Left lung (tissue), 10 donors: ENCODE measurements around the gene LRMDA. TPM values are rescaled to one million over a fixed set of nuclear protein-coding genes. Genes with fewer than 3 reads are reported as not detected.
A peak's percentile ranks its signal among the peaks of the same experiment; 100 is the strongest.

ENCODE experiments used
- ATAC-seq: fragments of 200-7000 bp; cut with Tn5 transposase; one replicate; pipeline ENCODE4 v1.9.1; 2020; ENCODE audit warnings: moderate library complexity
- DNase-seq, 4 donors: peaks; one replicate each; pipeline ENCODE4 v3.0.0-alpha.2; 2013 to 2020
- H3K27ac ChIP-seq, 2 donors: fragments of 200-600 bp; sonication (generic) in 1 of 2; one replicate each; pipeline versions ENCODE4 v1.5.0 to v1.8.0; 2020 to 2021
- H3K27me3 ChIP-seq, 2 donors: fragments of 200-600 bp; sonication (generic) in 1 of 2; one replicate each; pipeline versions ENCODE4 v1.5.0 to v1.8.0; 2020 to 2021
- H3K36me3 ChIP-seq, 2 donors: fragments of 200-600 bp; sonication (generic) in 1 of 2; one replicate each; pipeline versions ENCODE4 v1.5.0 to v1.8.0; 2020 to 2021
- H3K4me1 ChIP-seq, 2 donors: fragments of 200-600 bp; one replicate each; pipeline ENCODE4 v1.8.0; 2021
- H3K4me3 ChIP-seq, 2 donors: fragments of 200-600 bp; sonication (generic) in 1 of 2; one replicate each; pipeline versions ENCODE4 v1.5.0 to v1.8.0; 2020 to 2021; ENCODE audit warnings: mild to moderate bottlenecking in 1 of 2
- H3K9me3 ChIP-seq, 2 donors: fragments of 200-600 bp; sonication (generic) in 1 of 2; one replicate each; pipeline versions ENCODE4 v1.5.0 to v1.8.0; 2020 to 2021
- intact Hi-C, 2 donors: fragments of 100-400 bp; cut with DNase I; formaldehyde crosslinking; loops; one replicate each; pipeline versions ENCODE4 v1.11.2 to v1.14.2; 2022
- polyA plus RNA-seq, 6 donors: library from polyadenylated mRNA; unstranded; fragments of 120-200 nt; gene quantifications; one replicate each; pipeline ENCODE4 v1.2.1, GENCODE V29; 2013; ENCODE audit not compliant: insufficient read length in 6 of 6
- total RNA-seq, 2 donors: library from RNA; stranded (reverse); fragmentation: NEBNext Ultra II Directional; extraction: Animal tissue kit (Norgen Biotek cat#: 25700); gene quantifications; one replicate each; pipeline ENCODE4 v1.2.1, GENCODE V29; 2021
- TF ChIP-seq, protein P1 (sequence below), 2 donors: fragments of 200-600 bp; sonication (generic) in 1 of 2; IDR thresholded peaks; one replicate each; pipeline versions ENCODE4 v1.5.0 to v1.8.0; 2021; ENCODE audit warnings: antibody characterized with exemption in 2 of 2
- donor health status: DM: no; HTN: yes; CAD: no.
- donor health status: DM: no; HTN: no; CAD: no.

LRMDA gene
- total and polyA plus RNA-seq, 8 donors: 13.9 to 23.6 (median 18.7) TPM

DNA sequence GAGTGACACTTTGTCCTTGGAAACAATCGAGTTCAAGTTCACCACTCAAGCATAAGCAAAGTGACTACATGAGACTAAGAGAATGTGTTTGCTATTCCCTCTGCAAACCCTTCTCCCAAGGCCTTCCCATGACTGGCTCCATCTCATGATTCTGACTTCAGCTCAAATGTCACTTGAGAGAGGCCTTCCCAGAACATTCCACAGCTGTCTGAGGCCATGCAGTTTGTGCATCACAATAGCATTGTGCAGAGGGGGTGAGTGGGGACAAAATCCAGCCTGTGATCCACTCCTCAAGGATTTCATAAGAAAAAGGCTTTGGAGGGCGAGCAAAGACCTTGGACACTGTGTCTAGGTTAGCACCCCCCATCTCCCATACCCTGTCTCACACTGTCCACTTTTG is 6.9 kb upstream of the LRMDA start:
- Histone ChIP-seq H3K36me3 (no peaks in the 10 kb centered on the region), H3K9me3 (no peaks in the 10 kb centered on the region), H3K4me3 (no peak overlapping the region), H3K4me1 (peaks cover 7 to 29% of the 10 kb centered on the region in 2 donors), H3K27me3 (no peaks in the 10 kb centered on the region), H3K27ac (no peak overlapping the region)
- intact Hi-C loops: no loop called here
- DNase-seq (peak in 1 of 4 donors; percentile 26), ATAC-seq (no peak)
- TF ChIP-seq, protein P1, sequence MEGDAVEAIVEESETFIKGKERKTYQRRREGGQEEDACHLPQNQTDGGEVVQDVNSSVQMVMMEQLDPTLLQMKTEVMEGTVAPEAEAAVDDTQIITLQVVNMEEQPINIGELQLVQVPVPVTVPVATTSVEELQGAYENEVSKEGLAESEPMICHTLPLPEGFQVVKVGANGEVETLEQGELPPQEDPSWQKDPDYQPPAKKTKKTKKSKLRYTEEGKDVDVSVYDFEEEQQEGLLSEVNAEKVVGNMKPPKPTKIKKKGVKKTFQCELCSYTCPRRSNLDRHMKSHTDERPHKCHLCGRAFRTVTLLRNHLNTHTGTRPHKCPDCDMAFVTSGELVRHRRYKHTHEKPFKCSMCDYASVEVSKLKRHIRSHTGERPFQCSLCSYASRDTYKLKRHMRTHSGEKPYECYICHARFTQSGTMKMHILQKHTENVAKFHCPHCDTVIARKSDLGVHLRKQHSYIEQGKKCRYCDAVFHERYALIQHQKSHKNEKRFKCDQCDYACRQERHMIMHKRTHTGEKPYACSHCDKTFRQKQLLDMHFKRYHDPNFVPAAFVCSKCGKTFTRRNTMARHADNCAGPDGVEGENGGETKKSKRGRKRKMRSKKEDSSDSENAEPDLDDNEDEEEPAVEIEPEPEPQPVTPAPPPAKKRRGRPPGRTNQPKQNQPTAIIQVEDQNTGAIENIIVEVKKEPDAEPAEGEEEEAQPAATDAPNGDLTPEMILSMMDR (IDR thresholded peaks at IDR 0.05): no peak

DNA sequence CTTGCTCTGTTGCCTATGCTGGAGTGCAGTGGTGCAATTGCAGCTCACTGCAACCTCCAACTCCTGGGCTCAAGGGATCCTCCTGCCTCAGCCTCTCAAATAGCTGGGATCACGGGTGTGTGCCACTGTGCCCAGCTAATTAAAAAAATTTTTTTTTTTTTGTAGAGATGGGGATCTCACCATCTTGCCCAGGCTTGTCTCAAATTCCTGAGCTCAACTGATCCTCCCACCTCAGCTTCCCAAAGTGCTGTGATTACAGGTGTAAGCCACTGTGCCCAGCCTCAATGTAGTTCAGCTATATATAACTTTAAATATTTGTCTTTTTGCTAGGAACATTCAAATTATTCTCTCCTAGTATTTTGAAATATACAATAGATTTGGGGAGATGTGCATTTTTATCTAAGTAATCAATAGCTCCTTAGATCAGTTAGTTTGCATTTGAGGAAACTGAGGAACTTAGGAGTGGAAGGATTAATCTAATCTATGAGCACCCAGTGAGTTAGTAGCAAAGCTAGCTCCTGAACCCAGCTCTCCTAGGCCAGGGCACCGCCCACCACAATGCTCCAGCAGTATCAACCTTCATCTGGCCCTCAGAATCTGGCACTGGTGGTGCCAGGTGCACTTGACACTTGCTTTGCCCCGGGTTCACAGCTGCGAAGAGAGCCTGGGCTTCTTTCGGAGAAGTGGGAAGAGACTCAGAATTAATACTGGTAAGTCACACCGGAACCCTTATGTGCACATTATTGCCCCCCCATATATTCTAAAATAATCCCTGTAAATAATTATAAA is 5.9 kb upstream of the LRMDA start:
- Histone ChIP-seq H3K4me3 (no peak overlapping the region), H3K27me3 (no peaks in the 10 kb centered on the region), H3K36me3 (no peaks in the 10 kb centered on the region), H3K4me1 (peaks cover 14 to 38% of the 10 kb centered on the region in 2 donors), H3K9me3 (no peaks in the 10 kb centered on the region), H3K27ac (no peak overlapping the region)
- ATAC-seq (no peak), DNase-seq (no peak)
- TF ChIP-seq, protein P1 (IDR thresholded peaks at IDR 0.05): no peak
- intact Hi-C loops: no loop called here

DNA sequence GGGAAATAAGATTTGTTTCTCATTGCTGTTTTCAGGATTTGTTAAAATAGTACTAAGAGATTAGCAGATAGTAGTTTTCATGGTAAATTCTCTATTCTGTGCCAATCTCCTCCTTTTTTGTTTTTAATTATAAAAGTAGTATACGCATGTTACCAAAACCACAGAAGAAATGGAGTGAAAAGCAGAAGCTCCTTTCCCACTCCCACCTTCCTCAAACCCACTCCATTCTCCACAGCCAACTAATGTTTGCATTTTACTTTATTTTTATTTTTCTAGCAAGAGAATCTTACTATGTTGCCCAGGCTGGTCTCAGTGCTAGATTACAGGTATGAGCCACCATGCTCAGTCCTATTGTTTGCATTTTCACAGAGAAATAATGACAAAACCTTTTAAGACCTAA is 4.5 kb upstream of the LRMDA start:
- no peaks in the 10 kb centered on the region for H3K27me3 ChIP-seq
- ATAC-seq: no peak
- intact Hi-C loops: no loop called here
- no peaks in the 10 kb centered on the region for H3K36me3 ChIP-seq
- TF ChIP-seq, protein P1 (IDR thresholded peaks at IDR 0.05): no peak
- H3K4me3 ChIP-seq: no peak overlapping the region
- H3K27ac ChIP-seq: no peak overlapping the region
- H3K4me1 ChIP-seq: peaks cover 21 to 50% of the 10 kb centered on the region in 2 donors
- H3K9me3 ChIP-seq: no peaks in the 10 kb centered on the region
- no peak for DNase-seq

DNA sequence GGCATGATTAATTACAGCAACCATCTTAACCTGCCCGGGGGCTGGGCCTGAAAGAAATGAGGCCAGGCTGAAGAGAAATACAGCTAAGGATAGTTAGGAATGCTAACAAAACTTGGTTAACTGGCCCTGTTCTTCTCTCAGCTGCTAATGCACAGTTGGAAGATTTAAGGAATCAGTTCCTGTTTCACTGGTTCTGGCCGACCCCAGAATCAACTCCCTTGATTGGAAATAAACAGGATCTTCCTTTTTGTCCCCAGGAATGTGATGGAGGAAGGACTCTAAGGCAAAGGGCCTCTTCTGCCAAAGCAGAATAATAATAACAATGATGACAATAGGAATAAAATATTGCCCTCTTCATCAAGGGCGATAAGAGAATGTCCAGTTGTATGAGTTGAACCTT is 3.5 kb upstream of the LRMDA start:
- TF ChIP-seq, protein P1 (IDR thresholded peaks at IDR 0.05): no peak
- Histone ChIP-seq H3K9me3 (no peaks in the 10 kb centered on the region), H3K27me3 (no peaks in the 10 kb centered on the region), H3K27ac (peak overlapping the region in 1 of 2 donors; percentile 65), H3K4me1 (peaks cover 24 to 61% of the 10 kb centered on the region in 2 donors), H3K4me3 (no peak overlapping the region), H3K36me3 (no peaks in the 10 kb centered on the region)
- intact Hi-C loops: no loop called here
- ATAC-seq (no peak), DNase-seq (no peak)

DNA sequence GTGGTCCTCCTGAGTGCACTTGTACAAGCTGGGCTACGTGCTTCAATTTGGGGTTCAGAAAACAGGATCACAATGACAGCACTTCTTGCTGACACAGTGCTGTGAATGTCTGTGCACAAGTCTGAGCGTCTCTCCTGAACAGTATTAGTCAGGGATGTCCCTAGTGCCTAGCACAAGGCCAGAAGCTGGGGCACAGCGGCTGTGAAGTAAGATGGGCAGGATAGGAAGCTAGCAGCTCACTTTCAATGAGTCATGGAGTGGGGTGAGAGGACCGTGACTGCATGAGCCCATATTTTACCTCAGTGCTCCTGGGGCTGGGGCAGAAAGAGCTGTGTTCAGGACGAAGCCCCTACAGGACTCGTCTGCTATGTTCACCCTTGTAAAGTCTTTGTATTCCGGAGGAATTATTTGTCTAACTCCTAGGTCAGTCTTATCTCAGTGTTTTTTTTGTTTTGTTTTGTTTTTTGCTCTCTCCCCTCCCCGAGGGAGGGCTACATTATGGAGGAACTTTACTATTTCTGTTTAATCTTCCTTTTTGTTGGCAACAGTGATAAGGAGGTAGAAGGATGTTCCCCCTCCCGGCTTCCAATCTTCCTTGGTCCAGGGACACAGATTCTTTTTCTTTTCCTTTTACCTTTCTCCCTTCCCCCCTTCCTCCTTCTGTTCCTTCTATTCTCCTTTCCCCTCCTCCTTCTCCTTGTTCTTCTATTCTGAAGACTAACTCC is 2.8 kb upstream of the LRMDA start:
- no peaks in the 10 kb centered on the region for H3K36me3 ChIP-seq
- TF ChIP-seq, protein P1 (IDR thresholded peaks at IDR 0.05): no peak
- no peaks in the 10 kb centered on the region for H3K9me3 ChIP-seq
- H3K27ac ChIP-seq: peak overlapping the region in 1 of 2 donors; percentile 65
- no peaks in the 10 kb centered on the region for H3K27me3 ChIP-seq
- DNase-seq (no peak), ATAC-seq (no peak)
- H3K4me3 ChIP-seq: no peak overlapping the region
- peaks cover 24 to 67% of the 10 kb centered on the region in 2 donors for H3K4me1 ChIP-seq
- intact Hi-C loops: no loop called here
